DND-41 (cell line): ENCODE measurements around the gene FBXW11.

Experiments
- ATAC-seq: fragments of 200-7000 bp; cut with Tn5 transposase; 3 replicates; pipeline ENCODE4 v1.9.1; 2021; ENCODE audit warnings: low read depth; ENCODE audit not compliant: insufficient read depth
- DNase-seq: peaks from one replicate; pipeline ENCODE4 v3.0.0-alpha.2; 2020
- H2AFZ ChIP-seq: 2 replicates; pipeline ENCODE4 v1.6.0; 2012; ENCODE audit warnings: low read depth, low read length
- H3K27ac ChIP-seq: 2 replicates; pipeline ENCODE4 v1.5.1; 2012; ENCODE audit warnings: low read length, inconsistent platforms
- H3K27me3 ChIP-seq: fragments of 200-600 bp; sonication (generic); 2 replicates; pipeline ENCODE4 v1.6.0; 2012; ENCODE audit warnings: low read length, mild to moderate bottlenecking, inconsistent platforms; ENCODE audit not compliant: insufficient read depth, poor library complexity
- H3K36me3 ChIP-seq: 2 replicates; pipeline ENCODE4 v1.5.1; 2012; ENCODE audit warnings: low read length, inconsistent platforms; ENCODE audit not compliant: insufficient read depth
- H3K4me1 ChIP-seq: 2 replicates; pipeline ENCODE4 v1.5.1; 2012; ENCODE audit warnings: mild to moderate bottlenecking, low read length; ENCODE audit not compliant: insufficient read depth
- H3K4me2 ChIP-seq: 2 replicates; pipeline ENCODE4 v1.6.0; 2012; ENCODE audit warnings: mild to moderate bottlenecking, moderate library complexity, low read length, inconsistent platforms; ENCODE audit not compliant: insufficient read depth
- H3K4me3 ChIP-seq, 2 experiments: fragments of 200-600 bp in 1 of 2; shearing (Covaris generic) in 1 of 2; 2 replicates each; pipeline ENCODE4 v1.5.1; 2012 to 2016; ENCODE audit warnings: inconsistent platforms in 2 of 2, low read length in 2 of 2, mild to moderate bottlenecking in 2 of 2, low read depth in 1 of 2, moderate library complexity in 1 of 2
- H3K79me2 ChIP-seq: 2 replicates; pipeline ENCODE4 v1.6.0; 2012; ENCODE audit warnings: low read length, inconsistent platforms; ENCODE audit not compliant: insufficient read depth
- H3K9ac ChIP-seq: 2 replicates; pipeline ENCODE4 v1.6.0; 2012; ENCODE audit warnings: low read depth, mild to moderate bottlenecking, inconsistent platforms, low read length, moderate library complexity
- H3K9me3 ChIP-seq: 2 replicates; pipeline ENCODE4 v1.5.1; 2012; ENCODE audit warnings: low read length, moderate library complexity, mild to moderate bottlenecking, inconsistent platforms; ENCODE audit not compliant: insufficient read depth, severe bottlenecking
- H4K20me1 ChIP-seq: 2 replicates; pipeline ENCODE4 v1.6.0; 2012; ENCODE audit warnings: low read length; ENCODE audit not compliant: insufficient read depth
- CTCF ChIP-seq: IDR thresholded peaks from 2 replicates; pipeline ENCODE4 v1.5.1; 2012; ENCODE audit warnings: borderline replicate concordance, low read length, moderate library complexity, mild to moderate bottlenecking; ENCODE audit not compliant: poor library complexity, severe bottlenecking; ENCODE audit errors: extremely low read depth
- EZH2 ChIP-seq: IDR thresholded peaks from 3 replicates; pipeline ENCODE4 v1.6.1; 2012; ENCODE audit warnings: borderline replicate concordance, low read depth, mild to moderate bottlenecking, moderate library complexity, low read length, inconsistent platforms; ENCODE audit not compliant: severe bottlenecking

Gene FBXW11

DNA sequence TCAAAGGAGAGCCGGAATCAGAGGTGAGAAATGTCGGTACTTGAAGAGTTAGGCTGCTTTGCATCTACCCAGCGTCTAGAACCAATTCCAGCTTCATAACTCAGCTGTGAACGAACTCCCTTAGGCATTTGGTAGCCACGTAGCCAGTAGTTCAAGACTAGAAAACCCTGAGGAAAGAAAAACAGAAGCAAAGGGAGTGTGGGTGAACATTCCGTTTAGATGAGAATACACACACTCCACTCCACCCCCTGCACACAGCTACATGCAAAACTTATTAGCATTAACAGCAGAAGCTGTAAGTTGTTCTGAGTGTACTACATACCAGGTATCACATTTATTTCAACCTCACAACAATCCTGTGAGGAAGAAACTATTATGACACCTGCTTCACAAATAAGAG is 142.5 kb downstream of the FBXW11 start:
- no peaks in the 10 kb centered on the region for H3K27me3 ChIP-seq
- H3K4me2 ChIP-seq, result no peak overlapping the region
- H3K36me3 ChIP-seq, result peaks cover 43% of the 10 kb centered on the region
- no peak overlapping the region for H3K9ac ChIP-seq
- H3K4me3 ChIP-seq, result no peak overlapping the region
- no peak overlapping the region for H3K27ac ChIP-seq
- H3K4me1 ChIP-seq, result no peaks in the 10 kb centered on the region
- TF ChIP-seq EZH2 (no peak), CTCF (no peak)
- no peaks in the 10 kb centered on the region for H3K79me2 ChIP-seq
- no peak overlapping the region for H2AFZ ChIP-seq
- H4K20me1 ChIP-seq, result 0 out of 2 replicates have a peak, but pooled peaks cover 3% of the 10 kb centered on the region
- no peak for ATAC-seq
- no peak for DNase-seq
- no peaks in the 10 kb centered on the region for H3K9me3 ChIP-seq

DNA sequence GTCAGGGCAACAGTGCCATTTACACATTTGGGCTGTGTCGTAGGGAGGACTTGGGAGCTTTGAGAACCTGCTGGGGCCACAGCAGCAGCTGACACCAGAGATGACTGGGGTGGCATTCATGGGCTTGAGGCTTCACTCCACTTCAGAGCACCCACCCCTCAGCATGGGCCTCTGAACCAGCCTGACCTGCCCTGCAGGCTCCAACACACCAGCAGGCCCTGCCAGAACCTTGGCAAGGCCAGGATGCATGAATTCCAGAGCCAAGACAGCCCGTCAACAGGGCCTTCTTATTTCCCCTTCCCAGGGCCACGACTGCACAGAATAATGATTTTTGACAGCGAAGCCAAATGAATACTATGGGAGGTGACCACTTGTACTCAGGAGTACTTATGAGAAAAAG is 143.8 kb downstream of the FBXW11 start:
- Histone ChIP-seq H3K79me2 (no peaks in the 10 kb centered on the region), H3K9ac (no peak overlapping the region), H3K36me3 (peaks cover 30% of the 10 kb centered on the region; the same call in 1 of the 2 replicates), H3K4me1 (no peaks in the 10 kb centered on the region), H4K20me1 (0 out of 2 replicates have a peak, but pooled peaks cover 3% of the 10 kb centered on the region), H3K4me3 (no peak overlapping the region), H2AFZ (no peak overlapping the region), H3K27me3 (no peaks in the 10 kb centered on the region), H3K9me3 (no peaks in the 10 kb centered on the region), H3K4me2 (no peak overlapping the region), H3K27ac (no peak overlapping the region)
- no peak for ATAC-seq
- TF ChIP-seq EZH2 (no peak), CTCF (no peak)
- no peak for DNase-seq

- no peak for TF ChIP-seq EZH2
- TF ChIP-seq CTCF, result no peak
- Histone ChIP-seq H3K27ac (no peak overlapping the region), H3K9me3 (no peaks in the 10 kb centered on the region), H3K36me3 (peaks cover 19% of the 10 kb centered on the region; the same call in 1 of the 2 replicates), H3K79me2 (no peaks in the 10 kb centered on the region), H4K20me1 (0 out of 2 replicates have a peak, but pooled peaks cover 3% of the 10 kb centered on the region), H3K27me3 (no peaks in the 10 kb centered on the region), H3K4me1 (no peaks in the 10 kb centered on the region), H3K4me2 (no peak overlapping the region), H2AFZ (no peak overlapping the region), H3K4me3 (no peak overlapping the region), H3K9ac (no peak overlapping the region)
- DNase-seq (no peak), ATAC-seq (no peak)
These were observed 145.1 kb downstream of the FBXW11 start for GRCh38 chr5:171861381-171861780.

GRCh38 chr5:171858303-171858702 is 148.1 kb downstream of the FBXW11 start:
- H3K79me2 ChIP-seq, result no peaks in the 10 kb centered on the region
- no peak overlapping the region for H2AFZ ChIP-seq
- ATAC-seq (peak; percentile 43; the same call in 1 of the 3 replicates), DNase-seq (peak; percentile 12)
- no peaks in the 10 kb centered on the region for H3K4me1 ChIP-seq
- TF ChIP-seq EZH2, result no peak
- peak; percentile 63 for TF ChIP-seq CTCF
- H3K36me3 ChIP-seq, result peaks cover 8% of the 10 kb centered on the region; the same call in 1 of the 2 replicates
- 0 out of 2 replicates have a peak, but pooled peaks cover 3% of the 10 kb centered on the region for H4K20me1 ChIP-seq
- H3K27ac ChIP-seq, result no peak overlapping the region
- no peaks in the 10 kb centered on the region for H3K9me3 ChIP-seq
- no peak overlapping the region for H3K4me3 ChIP-seq
- no peaks in the 10 kb centered on the region for H3K27me3 ChIP-seq
- no peak overlapping the region for H3K4me2 ChIP-seq
- H3K9ac ChIP-seq, result no peak overlapping the region
